Measurements from ENCODE around the gene DOCK4. TPM values are rescaled to one million over a fixed set of nuclear protein-coding genes. Genes with fewer than 3 reads are reported as not detected.

Gene DOCK4
- total RNA-seq, 1 donor from 2014 or later: 4.5 TPM

- no peak for FAIRE-seq
- H3K36me3 ChIP-seq (ENCODE audit: control insufficient read depth, insufficient read depth, low read length): no peaks in the 10 kb centered on the region
Observed at GRCh38 chr7:111866787-111867186, 339.4 kb downstream of the DOCK4 start.

GRCh38 chr7:111865430-111865829 is 340.8 kb downstream of the DOCK4 start:
- FAIRE-seq: no peak
- no peak for TF ChIP-seq CTCF (IDR thresholded peaks at IDR 0.05; ENCODE audit: insufficient read depth, low read length, severe bottlenecking)
- Histone ChIP-seq H3K4me3 (ENCODE audit: low read depth, low read length) (no peak overlapping the region), H3K36me3 (ENCODE audit: control insufficient read depth, insufficient read depth, low read length) (no peaks in the 10 kb centered on the region), H3K27me3 (ENCODE audit: control insufficient read depth, insufficient read depth, low read length) (no peaks in the 10 kb centered on the region)
- DNase-seq (ENCODE audit: low read depth): no peak

More at GRCh38 chr7:111866787-111867186, 339.4 kb downstream of the DOCK4 start:
- DNase-seq (ENCODE audit: low read depth): no peak
- H3K4me3 ChIP-seq (ENCODE audit: low read depth, low read length): no peak overlapping the region
- TF ChIP-seq CTCF (IDR thresholded peaks at IDR 0.05; ENCODE audit: insufficient read depth, low read length, severe bottlenecking): no peak
- H3K27me3 ChIP-seq (ENCODE audit: control insufficient read depth, insufficient read depth, low read length): no peaks in the 10 kb centered on the region

GRCh38 chr7:111864291-111864976 is 341.8 kb downstream of the DOCK4 start:
- no peak for TF ChIP-seq CTCF (IDR thresholded peaks at IDR 0.05; ENCODE audit: insufficient read depth, low read length, severe bottlenecking)
- Histone ChIP-seq H3K27me3 (ENCODE audit: control insufficient read depth, insufficient read depth, low read length) (no peaks in the 10 kb centered on the region), H3K36me3 (ENCODE audit: control insufficient read depth, insufficient read depth, low read length) (no peaks in the 10 kb centered on the region), H3K4me3 (ENCODE audit: low read depth, low read length) (no peak overlapping the region)
- no peak for DNase-seq (ENCODE audit: low read depth)
- FAIRE-seq: no peak

- TF ChIP-seq CTCF (IDR thresholded peaks at IDR 0.05; ENCODE audit: insufficient read depth, low read length, severe bottlenecking): no peak
- FAIRE-seq (no peak), DNase-seq (ENCODE audit: low read depth) (no peak)
- H3K36me3 ChIP-seq (ENCODE audit: control insufficient read depth, insufficient read depth, low read length): no peaks in the 10 kb centered on the region
- no peak overlapping the region for H3K4me3 ChIP-seq (ENCODE audit: low read depth, low read length)
- no peaks in the 10 kb centered on the region for H3K27me3 ChIP-seq (ENCODE audit: control insufficient read depth, insufficient read depth, low read length)
Observed at GRCh38 chr7:111863269-111863668, 342.9 kb downstream of the DOCK4 start.

- TF ChIP-seq CTCF (IDR thresholded peaks at IDR 0.05; ENCODE audit: insufficient read depth, low read length, severe bottlenecking): no peak
- FAIRE-seq (no peak), DNase-seq (ENCODE audit: low read depth) (no peak)
- no peaks in the 10 kb centered on the region for H3K36me3 ChIP-seq (ENCODE audit: control insufficient read depth, insufficient read depth, low read length)
- no peaks in the 10 kb centered on the region for H3K27me3 ChIP-seq (ENCODE audit: control insufficient read depth, insufficient read depth, low read length)
- H3K4me3 ChIP-seq (ENCODE audit: low read depth, low read length): no peak overlapping the region
Observed at GRCh38 chr7:111860248-111860647, 346.0 kb downstream of the DOCK4 start.

GRCh38 chr7:111858331-111858730 is 347.9 kb downstream of the DOCK4 start:
- no peak for TF ChIP-seq CTCF (IDR thresholded peaks at IDR 0.05; ENCODE audit: insufficient read depth, low read length, severe bottlenecking)
- no peaks in the 10 kb centered on the region for H3K36me3 ChIP-seq (ENCODE audit: control insufficient read depth, insufficient read depth, low read length)
- DNase-seq (ENCODE audit: low read depth): no peak
- no peak overlapping the region for H3K4me3 ChIP-seq (ENCODE audit: low read depth, low read length)
- H3K27me3 ChIP-seq (ENCODE audit: control insufficient read depth, insufficient read depth, low read length): no peaks in the 10 kb centered on the region
- no peak for FAIRE-seq
